Panc1 (cell line): ENCODE data around the gene GTF3C5.

Source experiments
- POLR2AphosphoS5 ChIP-seq: IDR thresholded peaks from 2 replicates; pipeline ENCODE4 v1.6.1; 2012; ENCODE audit warnings: mild to moderate bottlenecking, low read depth, low read length, moderate library complexity
- SIN3A ChIP-seq: IDR thresholded peaks from 2 replicates; pipeline ENCODE4 v1.6.1; 2012; ENCODE audit warnings: low read depth, mild to moderate bottlenecking, low read length, moderate library complexity, borderline replicate concordance; ENCODE audit not compliant: insufficient read depth
- TCF7L2 ChIP-seq: IDR thresholded peaks from 2 replicates; pipeline ENCODE4 v1.6.1; 2011; ENCODE audit warnings: mild to moderate bottlenecking, low read depth, low read length, inconsistent platforms
- TF ChIP-seq, protein P1 (sequence below): fragments of 450-650 bp; IDR thresholded peaks from 2 replicates; pipeline ENCODE4 v1.5.1; 2017; ENCODE audit warnings: mild to moderate bottlenecking

DNA sequence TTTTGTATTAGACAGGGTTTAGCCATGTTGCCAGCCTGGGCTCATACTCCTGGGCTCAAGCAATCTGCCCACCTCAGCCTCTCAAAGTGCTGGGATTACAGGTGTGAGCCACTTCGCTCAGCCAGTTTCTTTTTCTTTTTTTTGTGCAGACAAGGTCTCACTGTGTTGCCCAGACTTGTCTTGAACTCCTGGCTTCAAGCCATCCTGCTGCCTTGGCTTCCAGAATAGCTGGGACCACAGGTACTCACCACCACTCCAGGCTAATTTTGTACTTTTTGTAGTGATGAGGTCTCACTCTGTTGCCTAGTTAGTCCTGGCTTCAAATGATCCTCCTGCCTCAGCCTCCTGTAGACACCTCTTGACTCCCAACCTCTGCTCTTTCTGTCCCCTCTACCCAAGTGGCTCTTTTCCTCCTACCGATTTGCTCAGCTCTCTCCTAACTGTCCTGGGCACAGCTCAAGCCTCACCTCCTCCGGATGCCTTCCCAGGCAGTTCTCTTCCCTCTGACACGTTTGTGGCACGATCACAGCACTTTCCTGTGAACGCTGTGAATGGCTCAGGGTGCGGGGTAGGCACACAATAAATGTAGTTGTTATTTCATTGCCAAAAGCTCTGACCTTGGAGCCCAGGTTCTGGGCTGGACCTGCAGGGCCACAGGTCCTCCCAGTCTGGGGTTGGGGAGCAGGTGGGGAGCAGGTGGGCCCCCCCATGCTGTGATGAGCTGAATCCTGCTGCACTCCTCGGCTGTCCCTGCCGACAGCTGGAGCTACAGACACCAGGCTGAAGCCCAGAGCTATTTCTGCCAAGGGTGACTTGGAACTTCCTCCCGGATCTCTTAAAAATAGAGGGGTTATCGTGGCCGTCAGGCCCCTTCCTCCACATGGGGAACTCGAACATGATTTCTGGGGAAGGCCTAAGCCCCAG is 28.4 kb upstream of the GTF3C5 start:
- TF ChIP-seq, protein P1, sequence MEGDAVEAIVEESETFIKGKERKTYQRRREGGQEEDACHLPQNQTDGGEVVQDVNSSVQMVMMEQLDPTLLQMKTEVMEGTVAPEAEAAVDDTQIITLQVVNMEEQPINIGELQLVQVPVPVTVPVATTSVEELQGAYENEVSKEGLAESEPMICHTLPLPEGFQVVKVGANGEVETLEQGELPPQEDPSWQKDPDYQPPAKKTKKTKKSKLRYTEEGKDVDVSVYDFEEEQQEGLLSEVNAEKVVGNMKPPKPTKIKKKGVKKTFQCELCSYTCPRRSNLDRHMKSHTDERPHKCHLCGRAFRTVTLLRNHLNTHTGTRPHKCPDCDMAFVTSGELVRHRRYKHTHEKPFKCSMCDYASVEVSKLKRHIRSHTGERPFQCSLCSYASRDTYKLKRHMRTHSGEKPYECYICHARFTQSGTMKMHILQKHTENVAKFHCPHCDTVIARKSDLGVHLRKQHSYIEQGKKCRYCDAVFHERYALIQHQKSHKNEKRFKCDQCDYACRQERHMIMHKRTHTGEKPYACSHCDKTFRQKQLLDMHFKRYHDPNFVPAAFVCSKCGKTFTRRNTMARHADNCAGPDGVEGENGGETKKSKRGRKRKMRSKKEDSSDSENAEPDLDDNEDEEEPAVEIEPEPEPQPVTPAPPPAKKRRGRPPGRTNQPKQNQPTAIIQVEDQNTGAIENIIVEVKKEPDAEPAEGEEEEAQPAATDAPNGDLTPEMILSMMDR = no peak
- TF ChIP-seq TCF7L2 = no peak
- TF ChIP-seq SIN3A = no peak
- TF ChIP-seq POLR2AphosphoS5 = no peak
